Lung (tissue), 12 donors: ENCODE results near the gene BRD9. TPM values are rescaled to one million over a fixed set of nuclear protein-coding genes. Genes with fewer than 3 reads are reported as not detected.

Source experiments
- ATAC-seq: fragments of 200-7000 bp; cut with Tn5 transposase; one replicate; pipeline ENCODE4 v1.9.1; 2020; ENCODE audit warnings: moderate number of reproducible peaks; ENCODE audit not compliant: insufficient read depth, low FRiP score
- DNase-seq, 3 donors: peaks; one replicate each; pipeline ENCODE4 v3.0.0-alpha.2; 2013 to 2017
- H3K27ac ChIP-seq, 2 donors: one replicate each; pipeline ENCODE4 v1.5.1; 2013; ENCODE audit warnings: mild to moderate bottlenecking in 2 of 2, moderate library complexity in 2 of 2, control low read depth in 1 of 2, inconsistent platforms in 1 of 2, low read depth in 1 of 2, low read length in 1 of 2
- H3K27me3 ChIP-seq, 3 donors: one replicate each; pipeline ENCODE4 v1.5.1; 2013; ENCODE audit warnings: low read length in 2 of 3; ENCODE audit not compliant: control insufficient read depth in 3 of 3, insufficient read depth in 3 of 3
- H3K36me3 ChIP-seq, 4 donors: one replicate each; pipeline ENCODE4 v1.5.1; 2013; ENCODE audit warnings: low read length in 4 of 4, mild to moderate bottlenecking in 1 of 4, moderate library complexity in 1 of 4; ENCODE audit not compliant: control insufficient read depth in 4 of 4, insufficient read depth in 4 of 4
- H3K4me1 ChIP-seq, 5 donors: one replicate each; pipeline ENCODE4 v1.5.1; 2013; ENCODE audit warnings: low read length in 5 of 5, mild to moderate bottlenecking in 2 of 5, moderate library complexity in 1 of 5; ENCODE audit not compliant: control insufficient read depth in 5 of 5, insufficient read depth in 5 of 5
- H3K4me3 ChIP-seq: one replicate; pipeline ENCODE4 v1.5.1; 2013; ENCODE audit warnings: mild to moderate bottlenecking, control low read depth, moderate library complexity
- H3K9ac ChIP-seq, 2 donors: one replicate each; pipeline ENCODE4 v1.5.1; 2013; ENCODE audit warnings: low read length in 2 of 2, control low read depth in 1 of 2; ENCODE audit not compliant: insufficient read depth in 1 of 2
- H3K9me3 ChIP-seq, 4 donors: one replicate each; pipeline ENCODE4 v1.5.1; 2013; ENCODE audit warnings: low read length in 3 of 4, mild to moderate bottlenecking in 1 of 4, moderate library complexity in 1 of 4; ENCODE audit not compliant: control insufficient read depth in 4 of 4, insufficient read depth in 3 of 4
- WGBS, 2 donors: extraction: QIAGEN DNeasy Blood & Tissue Kit; methylation state at CpG; one replicate each; pipeline ENCODE4 v1.1.7; 2013; 5-methylcytosine and 5-hydroxymethylcytosine counted together
- polyA plus RNA-seq, 2 donors: library from polyadenylated mRNA; stranded (reverse); fragments of 200-250 nt; gene quantifications; one replicate each; pipeline ENCODE4 v1.2.1, GENCODE V29; 2013
- total RNA-seq, 2 donors: library from RNA; depleted of rRNA in 1 of 2; stranded (reverse); fragments of >200 nt in 1 of 2; gene quantifications; one replicate each; pipeline ENCODE4 v1.2.1, GENCODE V29; 2014 to 2021
- TF ChIP-seq, protein P1 (sequence below): IDR thresholded peaks from 2 replicates; pipeline ENCODE4 v1.5.1; 2012; ENCODE audit warnings: mild to moderate bottlenecking; ENCODE audit errors: control extremely low read depth, extremely low read depth
- donor health status: control.
- donor health status: control.
- donor health status: Bipolar disorder and iron deficiency.
- donor health status: healthy.
- donor health status: DM: yes; HTN: yes; CAD: no.

Gene BRD9
- total and polyA plus RNA-seq, 4 donors, result 24.3 to 69.7 (median 37.3) TPM

DNA sequence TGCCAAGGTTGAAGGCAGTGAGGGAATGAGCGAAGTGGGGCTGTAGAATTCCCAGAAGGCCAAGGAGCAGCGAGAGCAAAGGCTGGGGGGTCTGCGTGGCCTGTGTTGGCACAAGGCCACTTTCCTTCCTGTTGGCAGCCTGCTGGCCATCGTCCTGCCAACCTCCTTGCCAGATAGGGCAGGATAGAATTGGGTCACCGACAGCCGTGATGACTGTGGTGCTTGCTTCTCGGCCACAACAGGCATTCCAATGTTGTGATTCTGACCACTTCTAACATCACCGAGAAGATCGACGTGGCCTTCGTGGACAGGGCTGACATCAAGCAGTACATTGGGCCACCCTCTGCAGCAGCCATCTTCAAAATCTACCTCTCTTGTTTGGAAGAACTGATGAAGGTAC lies 19.0 kb upstream of the BRD9 start:
- Histone ChIP-seq H3K27me3 (no peaks in the 10 kb centered on the region), H3K4me3 (no peak overlapping the region), H3K4me1 (no peaks in the 10 kb centered on the region), H3K9me3 (no peaks in the 10 kb centered on the region), H3K27ac (no peak overlapping the region), H3K36me3 (peaks cover 0 to 9% (median 6%) of the 10 kb centered on the region in 4 donors), H3K9ac (no peak overlapping the region)
- ATAC-seq (no peak), DNase-seq (no peak)
- TF ChIP-seq, protein P1, sequence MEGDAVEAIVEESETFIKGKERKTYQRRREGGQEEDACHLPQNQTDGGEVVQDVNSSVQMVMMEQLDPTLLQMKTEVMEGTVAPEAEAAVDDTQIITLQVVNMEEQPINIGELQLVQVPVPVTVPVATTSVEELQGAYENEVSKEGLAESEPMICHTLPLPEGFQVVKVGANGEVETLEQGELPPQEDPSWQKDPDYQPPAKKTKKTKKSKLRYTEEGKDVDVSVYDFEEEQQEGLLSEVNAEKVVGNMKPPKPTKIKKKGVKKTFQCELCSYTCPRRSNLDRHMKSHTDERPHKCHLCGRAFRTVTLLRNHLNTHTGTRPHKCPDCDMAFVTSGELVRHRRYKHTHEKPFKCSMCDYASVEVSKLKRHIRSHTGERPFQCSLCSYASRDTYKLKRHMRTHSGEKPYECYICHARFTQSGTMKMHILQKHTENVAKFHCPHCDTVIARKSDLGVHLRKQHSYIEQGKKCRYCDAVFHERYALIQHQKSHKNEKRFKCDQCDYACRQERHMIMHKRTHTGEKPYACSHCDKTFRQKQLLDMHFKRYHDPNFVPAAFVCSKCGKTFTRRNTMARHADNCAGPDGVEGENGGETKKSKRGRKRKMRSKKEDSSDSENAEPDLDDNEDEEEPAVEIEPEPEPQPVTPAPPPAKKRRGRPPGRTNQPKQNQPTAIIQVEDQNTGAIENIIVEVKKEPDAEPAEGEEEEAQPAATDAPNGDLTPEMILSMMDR, result no peak
- 79 to 85% methylated on average over 11 of the region's 11 CpGs for WGBS, 2 donors

DNA sequence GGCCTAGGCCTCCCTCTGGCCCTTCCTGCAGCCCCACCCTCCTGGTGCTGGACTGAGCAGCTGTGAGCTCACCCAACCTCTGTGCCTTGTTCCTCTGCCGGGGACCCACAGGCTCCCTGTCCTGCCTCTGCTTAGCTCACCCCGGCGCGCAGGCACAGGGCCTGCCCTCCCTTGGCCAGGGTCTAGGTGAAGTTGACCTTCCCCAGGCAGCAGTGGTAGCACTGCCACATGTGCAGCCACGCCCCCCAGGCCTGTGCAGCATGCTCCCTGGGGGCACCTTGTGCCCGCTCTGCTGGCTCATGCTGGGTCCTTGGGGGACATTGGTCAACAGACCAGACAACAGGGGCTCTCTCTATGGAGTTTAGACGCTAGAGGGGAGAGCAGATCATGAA lies 18.2 kb upstream of the BRD9 start:
- no peak overlapping the region for H3K9ac ChIP-seq
- H3K36me3 ChIP-seq, result peaks cover 0 to 6% (median 3%) of the 10 kb centered on the region in 4 donors
- no peak overlapping the region for H3K27ac ChIP-seq
- TF ChIP-seq, protein P1, result no peak
- WGBS, 2 donors, result 95 to 97% methylated on average over 7 of the region's 7 CpGs
- no peaks in the 10 kb centered on the region for H3K27me3 ChIP-seq
- no peak overlapping the region for H3K4me3 ChIP-seq
- H3K9me3 ChIP-seq, result no peaks in the 10 kb centered on the region
- DNase-seq (no peak), ATAC-seq (no peak)
- no peaks in the 10 kb centered on the region for H3K4me1 ChIP-seq

DNA sequence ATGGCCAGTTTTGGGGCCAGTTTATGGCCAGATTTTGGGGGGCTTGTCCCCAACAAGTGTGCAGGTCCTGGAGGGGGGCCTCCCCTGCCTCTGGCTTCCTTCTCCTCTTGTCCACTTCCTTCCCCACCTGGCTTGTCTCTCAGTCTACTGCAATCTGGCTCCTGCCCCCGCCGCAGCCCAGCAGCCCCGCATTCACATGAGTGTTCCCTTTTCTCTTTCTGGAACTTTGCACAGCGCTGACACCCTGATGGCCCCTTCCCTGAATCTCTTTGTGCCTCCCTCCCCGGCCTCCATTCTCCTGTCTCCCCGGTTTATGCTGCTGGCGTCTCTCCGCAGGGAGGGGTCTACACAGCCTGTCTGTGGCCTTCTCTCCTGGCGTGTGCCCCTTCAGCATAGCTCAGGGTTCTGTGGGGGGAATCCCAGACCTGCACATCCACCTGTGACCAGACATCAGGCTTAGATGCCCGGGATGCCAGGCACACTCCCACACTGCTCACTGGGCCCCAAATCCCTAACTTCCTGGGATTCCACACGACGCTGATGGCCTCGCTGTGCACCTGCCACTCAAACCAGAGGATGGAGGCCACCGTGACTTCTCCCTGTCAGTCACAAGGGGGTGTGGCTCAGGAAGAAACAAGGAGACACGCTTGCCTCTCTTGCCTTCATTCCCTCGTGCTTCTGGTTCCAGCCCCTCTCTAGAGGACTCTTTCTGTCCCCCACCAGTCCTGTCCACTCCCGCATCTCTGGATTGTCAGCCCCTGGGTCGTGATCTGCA lies 17.6 kb upstream of the BRD9 start:
- Histone ChIP-seq H3K27ac (no peak overlapping the region), H3K4me3 (no peak overlapping the region), H3K36me3 (peaks cover 0 to 6% (median 4%) of the 10 kb centered on the region in 4 donors), H3K9me3 (no peaks in the 10 kb centered on the region), H3K4me1 (no peaks in the 10 kb centered on the region), H3K27me3 (no peaks in the 10 kb centered on the region), H3K9ac (no peak overlapping the region)
- 95% methylated on average over 18 of the region's 18 CpGs for WGBS, 2 donors
- ATAC-seq (no peak), DNase-seq (no peak)
- TF ChIP-seq, protein P1, result no peak
